COLO829 (cell line): Measurements from ENCODE around the gene LDHB.
"Not testable (repeated sequence)": the region's sequence is repeated elsewhere in the genome, so short reads cannot be mapped to it uniquely, and the experiment has no call there.

ENCODE experiments used
- DNase-seq: peaks from one replicate; pipeline ENCODE4 v3.0.0; 2012; ENCODE audit warnings: low spot score

Gene LDHB

GRCh38 chr12:21661396-21662093 is 3.9 kb upstream of the LDHB start:
- DNase-seq, result not testable (repeated sequence)

DNA sequence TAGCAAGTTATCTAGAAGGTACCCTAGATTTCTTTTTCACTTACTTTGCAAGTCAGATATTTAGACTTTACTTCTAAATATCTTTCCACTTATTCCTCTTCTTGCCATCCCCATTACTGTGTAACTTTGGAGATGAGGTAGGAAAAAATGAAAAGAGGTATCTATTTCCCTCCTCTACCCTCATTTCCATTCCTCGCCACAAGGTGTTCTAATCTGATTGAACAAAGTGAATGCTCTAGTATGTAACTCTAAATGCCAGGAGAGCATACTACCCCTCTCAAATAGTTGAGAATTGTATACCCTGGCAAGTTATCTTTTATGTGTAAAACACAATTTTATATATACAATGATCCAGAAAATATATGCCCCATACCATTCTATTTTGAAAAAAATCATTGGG is 1.7 kb upstream of the LDHB start:
- DNase-seq, result no peak

GRCh38 chr12:21656905-21657325 is 727 bp downstream of the LDHB start:
- DNase-seq, result no peak

- no peak for DNase-seq
Observed at GRCh38 chr12:21655591-21655990, 2.1 kb downstream of the LDHB start.

DNA sequence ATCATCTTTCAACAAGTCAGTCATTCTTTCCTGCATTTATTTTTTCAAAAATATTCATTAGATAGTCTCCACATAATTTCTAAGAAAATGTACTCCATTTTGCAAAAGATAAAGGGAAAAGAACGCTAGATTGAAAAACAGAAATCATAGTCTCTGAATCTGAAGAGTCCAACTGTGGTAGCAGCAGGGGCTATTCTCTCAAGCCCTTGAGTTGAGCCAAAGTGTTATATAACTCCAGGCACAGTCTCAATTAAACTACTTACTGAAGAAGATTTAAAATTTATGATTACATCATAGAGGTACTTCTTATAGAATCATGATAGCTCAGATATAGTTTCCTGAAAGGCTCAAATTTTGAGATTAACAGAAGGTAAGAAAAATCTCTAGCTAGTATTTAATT is 5.8 kb downstream of the LDHB start:
- no peak for DNase-seq

- no peak for DNase-seq
Observed at GRCh38 chr12:21650997-21651396, 6.6 kb downstream of the LDHB start.

GRCh38 chr12:21649034-21649433 is 8.6 kb downstream of the LDHB start:
- DNase-seq, result no peak

DNA sequence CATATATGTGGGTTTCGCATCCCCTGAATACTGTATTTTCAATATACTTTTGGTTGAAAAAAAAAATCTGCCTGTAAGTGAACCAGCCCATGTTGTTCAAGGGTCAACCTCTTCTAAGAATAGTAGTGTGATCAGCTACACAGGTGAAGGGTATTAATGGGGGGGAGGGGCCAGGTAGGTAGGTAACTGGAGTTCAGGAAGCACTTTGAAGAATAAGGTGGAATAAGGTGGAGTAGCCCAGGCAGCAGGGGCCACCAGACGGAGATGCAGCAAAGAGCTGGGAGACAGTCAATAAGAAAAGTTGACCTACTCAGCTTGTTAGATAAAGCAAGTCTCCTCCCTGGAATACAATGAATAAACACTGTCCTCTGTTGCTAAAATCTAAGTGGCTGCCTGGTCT is 9.3 kb downstream of the LDHB start:
- no peak for DNase-seq

GRCh38 chr12:21647179-21647578 is 10.5 kb downstream of the LDHB start:
- no peak for DNase-seq

- DNase-seq, result not testable (repeated sequence)
Observed at GRCh38 chr12:21645041-21645500, 12.6 kb downstream of the LDHB start.

DNA sequence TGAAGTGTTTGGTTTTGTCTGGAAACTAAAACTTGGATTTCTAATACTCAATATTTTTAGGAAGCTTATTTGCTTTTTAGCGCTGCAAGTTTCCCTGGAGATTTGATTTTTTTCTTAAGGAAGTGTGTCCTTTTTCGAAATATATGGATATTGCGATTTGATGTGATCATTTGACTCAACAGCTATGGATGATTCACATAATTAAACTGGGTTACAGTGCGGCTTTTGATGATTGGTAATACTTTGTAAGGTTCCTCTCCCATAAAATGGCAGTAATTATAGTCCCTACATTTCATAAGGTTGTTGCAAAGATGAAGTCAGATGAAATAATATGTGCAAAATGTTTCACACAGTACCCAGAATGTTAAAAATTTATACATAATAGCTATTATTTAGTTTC is 13.1 kb downstream of the LDHB start:
- DNase-seq, result no peak

DNA sequence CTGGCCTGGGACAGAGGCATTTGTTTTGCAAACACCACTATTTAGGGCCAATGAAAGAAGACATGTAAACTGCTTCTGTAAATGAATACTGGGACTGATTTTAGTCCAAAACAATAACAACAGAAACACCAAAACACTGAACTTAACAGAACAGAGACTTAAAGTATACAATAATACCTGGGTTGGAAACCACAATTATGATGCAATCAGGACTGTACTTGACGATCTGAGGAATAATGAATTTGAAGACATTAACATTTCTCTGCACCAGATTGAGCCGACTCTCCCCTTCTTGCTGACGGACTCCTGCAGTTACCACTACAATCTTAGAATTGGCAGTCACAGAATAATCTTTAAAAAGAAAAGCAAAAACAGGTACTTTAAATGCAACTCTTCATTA is 13.9 kb downstream of the LDHB start:
- DNase-seq, result no peak

DNA sequence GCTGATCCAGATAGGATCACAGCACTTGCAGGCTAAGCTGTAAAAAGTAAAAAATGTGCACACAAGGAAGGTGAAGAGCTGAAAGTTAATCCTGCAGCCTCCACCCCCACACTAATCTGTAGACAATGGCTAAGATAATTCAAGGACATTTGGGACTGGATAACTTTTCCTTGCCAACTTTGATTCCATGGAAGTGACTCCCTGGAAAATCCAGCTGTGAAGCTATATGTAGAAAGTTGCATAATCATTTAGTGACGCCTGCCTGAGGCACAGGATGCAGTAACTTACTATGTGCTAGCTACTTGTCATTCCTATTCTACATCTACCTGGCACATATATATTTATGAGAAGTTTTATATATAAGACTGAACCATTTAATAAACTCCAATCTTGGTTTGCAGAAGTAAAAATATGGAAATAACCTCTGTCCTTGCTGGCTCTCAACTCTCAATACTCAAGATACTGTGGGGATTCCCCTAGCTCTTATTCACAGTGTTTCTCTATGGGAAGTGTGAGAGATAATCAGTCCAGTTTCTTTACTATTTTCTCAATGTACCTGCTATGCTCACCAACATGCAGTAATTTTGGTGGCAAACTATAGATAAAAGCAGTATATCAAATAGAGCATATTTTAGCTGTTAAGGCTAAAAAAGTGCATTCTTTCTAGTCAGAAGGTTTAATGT is 14.8 kb downstream of the LDHB start:
- no peak for DNase-seq

DNA sequence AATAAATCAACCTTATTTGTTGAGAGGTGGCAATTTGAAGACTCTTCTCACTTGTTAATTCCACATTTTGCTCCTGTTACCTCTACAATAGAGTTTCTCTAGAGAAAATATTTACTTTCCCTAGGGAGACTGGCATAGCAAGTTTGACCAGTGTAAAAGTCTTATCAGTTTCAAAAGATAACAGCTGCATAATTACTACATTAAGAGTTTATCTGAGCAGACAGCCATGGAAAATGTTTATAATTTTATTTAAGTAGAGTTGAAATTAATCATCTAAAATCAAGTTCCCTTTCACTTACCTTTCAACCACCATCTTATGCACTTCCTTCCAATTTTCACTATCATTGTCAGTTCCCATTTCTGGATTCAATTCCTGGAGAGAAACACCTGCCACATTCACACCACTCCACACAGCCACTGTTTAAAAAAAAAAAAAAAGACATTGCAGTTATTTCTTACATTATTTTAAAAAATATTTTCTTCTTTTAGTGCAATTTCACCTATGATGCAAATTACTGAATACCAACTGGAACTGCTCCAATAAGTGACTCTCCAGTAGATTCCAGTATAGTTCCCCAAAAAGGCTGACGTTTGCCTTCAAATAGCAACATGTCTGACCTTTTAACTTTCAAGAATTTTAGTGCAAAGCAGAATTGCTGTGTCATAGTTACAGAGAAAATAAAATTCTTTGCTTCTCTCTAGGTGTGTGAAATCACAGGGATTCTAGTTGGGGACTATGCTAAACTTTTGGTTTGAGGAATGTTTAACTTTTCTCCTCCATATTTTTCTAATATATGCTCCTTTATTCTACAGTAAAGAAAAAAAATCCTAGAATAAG is 19.4 kb downstream of the LDHB start:
- no peak for DNase-seq

- no peak for DNase-seq
Observed at GRCh38 chr12:21634245-21634644, 23.4 kb downstream of the LDHB start.

GRCh38 chr12:21631367-21631766 is 26.3 kb downstream of the LDHB start:
- no peak for DNase-seq

DNA sequence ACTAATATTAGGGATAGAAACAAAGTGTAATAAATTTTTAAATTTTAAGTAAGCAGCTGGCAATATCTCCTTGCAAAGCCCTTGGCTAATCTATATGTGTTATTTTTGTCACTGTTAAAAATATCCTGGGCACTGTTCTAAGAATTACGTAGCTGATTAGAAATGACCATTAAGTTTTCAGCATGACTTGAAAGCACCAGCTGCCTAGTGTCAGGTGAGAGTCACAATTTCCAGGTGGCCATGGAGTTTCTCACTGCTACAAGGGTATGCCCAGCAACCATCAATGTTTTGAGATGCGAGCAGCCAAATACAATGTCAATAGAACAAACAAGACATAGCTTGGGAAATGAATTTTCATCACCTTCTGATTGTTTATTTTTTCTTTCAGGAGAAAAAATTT is 29.7 kb downstream of the LDHB start:
- DNase-seq, result no peak

- DNase-seq, result no peak
Observed at GRCh38 chr12:21618566-21618965, 39.1 kb downstream of the LDHB start.

DNA sequence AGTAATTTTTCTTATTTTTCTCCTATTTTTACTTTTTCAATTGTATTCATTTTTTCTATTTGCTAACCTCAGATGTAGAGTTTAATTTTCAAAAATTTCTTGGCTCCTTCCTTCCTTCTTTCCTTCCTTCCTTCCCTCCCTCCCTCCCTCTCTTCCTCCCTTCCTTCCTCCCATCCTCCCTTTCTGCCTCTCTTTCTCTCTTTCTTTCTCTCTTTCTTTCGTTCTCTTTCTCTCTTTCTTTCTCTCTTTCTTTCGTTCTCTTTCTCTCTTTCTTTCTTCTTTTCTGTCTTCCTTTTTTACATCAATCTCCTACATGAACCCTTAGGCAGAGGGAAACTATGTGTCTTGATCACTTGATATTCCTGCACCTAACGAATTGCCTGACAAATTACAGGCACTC is 40.6 kb downstream of the LDHB start:
- DNase-seq, result no peak

DNA sequence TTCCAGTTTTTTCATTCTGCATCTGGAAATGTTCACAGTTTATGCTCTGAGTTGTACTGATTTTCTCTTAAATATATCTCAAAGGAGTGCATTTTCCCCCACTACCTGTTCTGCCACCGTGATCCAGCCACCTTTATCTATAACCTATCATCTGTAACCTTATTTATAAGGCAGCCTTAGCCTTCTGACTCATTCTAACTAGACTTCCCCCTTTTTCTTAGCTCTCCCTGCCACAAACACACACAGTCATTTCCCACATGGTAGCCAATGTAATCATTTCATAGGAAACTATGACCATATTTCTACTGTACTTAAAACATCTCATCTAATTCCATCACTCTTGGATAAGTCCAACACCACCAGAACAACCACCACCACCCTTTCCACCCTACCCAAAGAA is 42.2 kb downstream of the LDHB start:
- no peak for DNase-seq

GRCh38 chr12:21614506-21614905 is 43.1 kb downstream of the LDHB start:
- no peak for DNase-seq

DNA sequence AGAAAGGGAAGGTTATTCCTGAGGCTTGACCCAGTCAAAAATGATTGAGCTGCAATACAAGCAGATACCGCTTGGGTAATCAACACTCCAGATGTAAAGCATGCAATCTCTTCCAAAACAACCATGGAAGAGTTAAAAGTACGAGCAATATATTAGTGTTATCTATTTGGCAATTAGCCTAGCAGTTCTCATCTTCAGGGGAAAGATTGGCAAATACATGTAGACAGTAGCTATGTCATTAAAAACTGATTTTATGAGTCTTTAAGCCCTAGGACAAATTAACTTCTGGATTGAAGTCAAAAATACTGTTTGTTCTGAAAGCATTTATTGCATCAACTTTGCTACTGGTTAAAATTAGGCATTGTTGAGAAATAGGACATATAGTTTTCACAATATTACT is 43.7 kb downstream of the LDHB start:
- DNase-seq, result no peak

- DNase-seq, result no peak
Observed at GRCh38 chr12:21608196-21608595, 49.4 kb downstream of the LDHB start.
